Lower leg skin (tissue), 4 donors: ENCODE results near the gene SHISAL1. TPM values are rescaled to one million over a fixed set of nuclear protein-coding genes. Genes with fewer than 3 reads are reported as not detected.

Source experiments
- DNase-seq, 2 donors: peaks; one replicate each; pipeline ENCODE4 v3.0.0-alpha.2; 2019; ENCODE audit warnings: low spot score in 2 of 2
- H3K4me3 ChIP-seq: fragments of 200-600 bp; sonication (generic); 2 replicates; pipeline ENCODE4 v1.5.1; 2017; ENCODE audit warnings: mild to moderate bottlenecking, low read depth; ENCODE audit not compliant: poor library complexity, severe bottlenecking
- POLR2A ChIP-seq, 2 donors: fragments of 450-650 bp; IDR thresholded peaks; one replicate each; pipeline ENCODE4 v1.6.1; 2016 to 2017; ENCODE audit warnings: antibody characterized with exemption in 2 of 2, mild to moderate bottlenecking in 1 of 2, moderate library complexity in 1 of 2
- WGBS, 2 donors: methylation state at CpG; one replicate each; pipeline ENCODE4 v1.1.5; 2018; 5-methylcytosine and 5-hydroxymethylcytosine counted together
- intact Hi-C: fragments of 100-400 bp; cut with DNase I; formaldehyde crosslinking; loops from one replicate; pipeline ENCODE4 v1.15.0; 2023; ENCODE audit warnings: low total_unique reads
- total RNA-seq, 4 donors: library from RNA; depleted of rRNA; stranded (reverse); fragments of >200 nt; gene quantifications; one replicate each; pipeline ENCODE4 v1.1.0, GENCODE V29; 2016
- TF ChIP-seq, protein P1 (sequence below), 3 donors: fragments of 450-650 bp; IDR thresholded peaks; one replicate each; pipeline ENCODE4 v1.5.1; 2016; ENCODE audit warnings: antibody characterized with exemption in 3 of 3, mild to moderate bottlenecking in 3 of 3, moderate library complexity in 2 of 3

The SHISAL1 gene
- total RNA-seq, 4 donors from 2014 or later: 0.08 to 0.42 (median 0.28) TPM

- H3K4me3 ChIP-seq: no peak overlapping the region
- peak in 1 of 2 donors; percentile 67 for DNase-seq
- intact Hi-C loops: no loop called here
- no peak for TF ChIP-seq POLR2A (IDR thresholded peaks at IDR 0.05)
- TF ChIP-seq, protein P1, sequence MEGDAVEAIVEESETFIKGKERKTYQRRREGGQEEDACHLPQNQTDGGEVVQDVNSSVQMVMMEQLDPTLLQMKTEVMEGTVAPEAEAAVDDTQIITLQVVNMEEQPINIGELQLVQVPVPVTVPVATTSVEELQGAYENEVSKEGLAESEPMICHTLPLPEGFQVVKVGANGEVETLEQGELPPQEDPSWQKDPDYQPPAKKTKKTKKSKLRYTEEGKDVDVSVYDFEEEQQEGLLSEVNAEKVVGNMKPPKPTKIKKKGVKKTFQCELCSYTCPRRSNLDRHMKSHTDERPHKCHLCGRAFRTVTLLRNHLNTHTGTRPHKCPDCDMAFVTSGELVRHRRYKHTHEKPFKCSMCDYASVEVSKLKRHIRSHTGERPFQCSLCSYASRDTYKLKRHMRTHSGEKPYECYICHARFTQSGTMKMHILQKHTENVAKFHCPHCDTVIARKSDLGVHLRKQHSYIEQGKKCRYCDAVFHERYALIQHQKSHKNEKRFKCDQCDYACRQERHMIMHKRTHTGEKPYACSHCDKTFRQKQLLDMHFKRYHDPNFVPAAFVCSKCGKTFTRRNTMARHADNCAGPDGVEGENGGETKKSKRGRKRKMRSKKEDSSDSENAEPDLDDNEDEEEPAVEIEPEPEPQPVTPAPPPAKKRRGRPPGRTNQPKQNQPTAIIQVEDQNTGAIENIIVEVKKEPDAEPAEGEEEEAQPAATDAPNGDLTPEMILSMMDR (IDR thresholded peaks at IDR 0.05): no peak
- 81 to 86% methylated on average over 16 of the region's 16 CpGs for WGBS, 2 donors
Observed at GRCh38 chr22:44204739-44205515, 107.8 kb downstream of the SHISAL1 start.

- intact Hi-C loops: no loop called here
- 59 to 76% methylated on average over 6 of the region's 6 CpGs for WGBS, 2 donors
- TF ChIP-seq, protein P1 (IDR thresholded peaks at IDR 0.05): no peak
- TF ChIP-seq POLR2A (IDR thresholded peaks at IDR 0.05): no peak
- DNase-seq: no peak
- H3K4me3 ChIP-seq: no peak overlapping the region
Observed at GRCh38 chr22:44203203-44203602, 109.5 kb downstream of the SHISAL1 start.

DNA sequence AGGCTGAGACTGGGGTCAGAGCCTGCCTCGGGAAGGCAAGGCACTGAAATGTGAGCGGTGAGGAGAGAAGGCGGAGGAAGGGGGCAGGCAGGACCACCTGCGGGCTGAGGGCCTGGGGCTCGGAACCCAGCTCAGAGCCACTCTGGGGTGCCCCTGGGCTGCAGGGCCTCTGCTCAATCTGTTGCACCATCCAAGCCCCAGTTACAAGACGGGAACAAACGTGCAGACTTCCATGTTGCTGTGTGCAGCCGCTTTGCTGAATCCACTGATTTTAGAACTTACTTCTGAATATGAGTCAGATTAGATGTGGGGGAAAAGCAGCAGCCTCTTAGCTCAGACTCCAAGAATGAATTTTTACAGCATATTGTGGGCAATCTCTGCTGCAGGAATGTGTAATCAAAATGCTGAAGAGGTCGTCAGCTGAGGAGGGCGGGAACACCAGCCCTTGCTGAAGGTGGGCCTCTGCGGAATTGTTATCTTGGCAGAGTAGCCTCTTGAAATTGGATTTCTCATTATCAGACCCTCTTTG lies 110.4 kb downstream of the SHISAL1 start:
- H3K4me3 ChIP-seq: no peak overlapping the region
- intact Hi-C loops: no loop called here
- TF ChIP-seq, protein P1 (IDR thresholded peaks at IDR 0.05): no peak
- no peak for TF ChIP-seq POLR2A (IDR thresholded peaks at IDR 0.05)
- 50 to 58% methylated on average over 11 of the region's 11 CpGs for WGBS, 2 donors
- DNase-seq: peak in 1 of 2 donors; percentile 74

DNA sequence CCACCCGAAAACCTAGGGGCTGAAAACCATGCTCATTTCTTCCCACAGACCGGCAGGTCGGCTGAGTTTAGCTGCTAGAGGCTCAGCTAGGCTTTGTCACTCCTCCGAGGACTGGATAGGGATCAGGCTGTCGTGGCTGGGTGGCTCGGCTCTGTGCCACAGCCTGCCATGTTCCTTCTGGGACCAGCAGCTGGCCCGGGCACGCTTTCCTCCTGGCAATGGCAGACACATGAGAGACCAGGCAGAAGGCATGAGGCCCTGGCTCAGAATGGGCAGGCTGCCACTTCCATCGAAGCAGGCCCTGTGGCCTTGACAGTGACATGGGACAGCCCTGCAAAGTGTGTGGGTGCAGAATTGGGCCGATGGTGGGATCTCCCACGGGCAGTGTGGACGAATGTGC lies 111.1 kb downstream of the SHISAL1 start:
- 59 to 74% methylated on average over 12 of the region's 12 CpGs for WGBS, 2 donors
- no peak overlapping the region for H3K4me3 ChIP-seq
- intact Hi-C loops: no loop called here
- peak in 1 of 2 donors; percentile 75 for DNase-seq
- no peak for TF ChIP-seq POLR2A (IDR thresholded peaks at IDR 0.05)
- TF ChIP-seq, protein P1 (IDR thresholded peaks at IDR 0.05): no peak

- WGBS, 2 donors: 79 to 83% methylated on average over 17 of the region's 17 CpGs
- intact Hi-C loops: no loop called here
- no peak for DNase-seq
- TF ChIP-seq POLR2A (IDR thresholded peaks at IDR 0.05): no peak
- TF ChIP-seq, protein P1 (IDR thresholded peaks at IDR 0.05): no peak
- no peak overlapping the region for H3K4me3 ChIP-seq
Observed at GRCh38 chr22:44200855-44201550, 111.7 kb downstream of the SHISAL1 start.
